ENCODE measurements around the gene SLAMF6. TPM values are rescaled to one million over a fixed set of nuclear protein-coding genes. Genes with fewer than 3 reads are reported as not detected.

SLAMF6 gene
- total and polyA plus RNA-seq, 4 donors, result 0.76 to 1.2 (median 0.92) TPM

- no peak for DNase-seq (ENCODE audit: low spot score)
- WGBS, result 77% methylated on average over 5 of the region's 5 CpGs
- H3K4me1 ChIP-seq (ENCODE audit: control insufficient read depth in 4 of 4, insufficient read depth in 4 of 4, low read length in 3 of 4), result peaks cover 0 to 9% (median 2%) of the 10 kb centered on the region in 4 donors
These were observed 26.1 kb upstream of the SLAMF6 start for GRCh38 chr1:160548960-160549664.

More at GRCh38 chr1:160548960-160549664, 26.1 kb upstream of the SLAMF6 start:
- Histone ChIP-seq H3K36me3 (ENCODE audit: control insufficient read depth in 4 of 4, insufficient read depth in 3 of 4, low read depth in 1 of 4, low read length in 3 of 4) (no peaks in the 10 kb centered on the region), H3K4me3 (ENCODE audit: low read depth in 1 of 3, low read length in 3 of 3) (no peak overlapping the region), H3K27me3 (ENCODE audit: control insufficient read depth in 4 of 4, insufficient read depth in 4 of 4, low read length in 3 of 4) (no peaks in the 10 kb centered on the region), H3K9me3 (ENCODE audit: control insufficient read depth in 4 of 4, low read length in 3 of 4) (no peaks in the 10 kb centered on the region), H3K9ac (ENCODE audit: low read depth in 1 of 2, low read length in 2 of 2) (no peak overlapping the region), H3K27ac (ENCODE audit: low read depth in 1 of 2, low read length in 2 of 2) (no peak overlapping the region)
- TF ChIP-seq, protein P1, sequence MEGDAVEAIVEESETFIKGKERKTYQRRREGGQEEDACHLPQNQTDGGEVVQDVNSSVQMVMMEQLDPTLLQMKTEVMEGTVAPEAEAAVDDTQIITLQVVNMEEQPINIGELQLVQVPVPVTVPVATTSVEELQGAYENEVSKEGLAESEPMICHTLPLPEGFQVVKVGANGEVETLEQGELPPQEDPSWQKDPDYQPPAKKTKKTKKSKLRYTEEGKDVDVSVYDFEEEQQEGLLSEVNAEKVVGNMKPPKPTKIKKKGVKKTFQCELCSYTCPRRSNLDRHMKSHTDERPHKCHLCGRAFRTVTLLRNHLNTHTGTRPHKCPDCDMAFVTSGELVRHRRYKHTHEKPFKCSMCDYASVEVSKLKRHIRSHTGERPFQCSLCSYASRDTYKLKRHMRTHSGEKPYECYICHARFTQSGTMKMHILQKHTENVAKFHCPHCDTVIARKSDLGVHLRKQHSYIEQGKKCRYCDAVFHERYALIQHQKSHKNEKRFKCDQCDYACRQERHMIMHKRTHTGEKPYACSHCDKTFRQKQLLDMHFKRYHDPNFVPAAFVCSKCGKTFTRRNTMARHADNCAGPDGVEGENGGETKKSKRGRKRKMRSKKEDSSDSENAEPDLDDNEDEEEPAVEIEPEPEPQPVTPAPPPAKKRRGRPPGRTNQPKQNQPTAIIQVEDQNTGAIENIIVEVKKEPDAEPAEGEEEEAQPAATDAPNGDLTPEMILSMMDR (IDR thresholded peaks at IDR 0.05; ENCODE audit: low read depth, low read length, missing input control), result no peak
- TF ChIP-seq SP1 (IDR thresholded peaks at IDR 0.05), result no peak
- TF ChIP-seq RAD21 (IDR thresholded peaks at IDR 0.05), result no peak
- TF ChIP-seq RXRA (IDR thresholded peaks at IDR 0.05), result no peak
- no peak for TF ChIP-seq FOXA1 (IDR thresholded peaks at IDR 0.05)
- TF ChIP-seq JUND (IDR thresholded peaks at IDR 0.05), result no peak
- TF ChIP-seq HNF4A (conservative IDR thresholded peaks at IDR 0.05), result no peak
- TF ChIP-seq, protein P2, sequence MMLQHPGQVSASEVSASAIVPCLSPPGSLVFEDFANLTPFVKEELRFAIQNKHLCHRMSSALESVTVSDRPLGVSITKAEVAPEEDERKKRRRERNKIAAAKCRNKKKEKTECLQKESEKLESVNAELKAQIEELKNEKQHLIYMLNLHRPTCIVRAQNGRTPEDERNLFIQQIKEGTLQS (IDR thresholded peaks at IDR 0.05), result no peak
- TF ChIP-seq GABPA (IDR thresholded peaks at IDR 0.05 in 1 of 2, conservative IDR thresholded peaks at IDR 0.05 in 1 of 2), result no peak
- no peak for TF ChIP-seq HNF4G (IDR thresholded peaks at IDR 0.05)
- no peak for TF ChIP-seq FOXA2 (IDR thresholded peaks at IDR 0.05)
- TF ChIP-seq EGR1 (IDR thresholded peaks at IDR 0.05; ENCODE audit: low read depth in 2 of 2), result no peak
- TF ChIP-seq REST (IDR thresholded peaks at IDR 0.05), result no peak
- TF ChIP-seq TAF1 (conservative IDR thresholded peaks at IDR 0.05), result no peak
- no peak for TF ChIP-seq ZBTB33 (IDR thresholded peaks at IDR 0.05)
- TF ChIP-seq YY1 (IDR thresholded peaks at IDR 0.05), result no peak
- TF ChIP-seq MAX (IDR thresholded peaks at IDR 0.05), result no peak
- TF ChIP-seq NR2F2 (IDR thresholded peaks at IDR 0.05), result no peak

All from liver (tissue), 9 donors.